KOPT-K1 (cell line): ENCODE measurements around the gene CLEC3A.

Source experiments
- H3K27ac ChIP-seq: fragments of 200-600 bp; sonication (generic); 2 replicates; pipeline ENCODE4 v1.5.1; 2016; ENCODE audit warnings: antibody characterized with exemption, mild to moderate bottlenecking, low read depth, low read length; ENCODE audit not compliant: poor library complexity, severe bottlenecking
- H3K36me3 ChIP-seq: fragments of 200-600 bp; sonication (generic); 2 replicates; pipeline ENCODE4 v1.5.1; 2017; ENCODE audit warnings: antibody characterized with exemption, mild to moderate bottlenecking, low read length, moderate library complexity; ENCODE audit not compliant: insufficient read depth
- H3K9me3 ChIP-seq: fragments of 200-600 bp; sonication (generic); 2 replicates; pipeline ENCODE4 v1.5.1; 2017; ENCODE audit warnings: antibody characterized with exemption, low read length, mild to moderate bottlenecking; ENCODE audit not compliant: insufficient read depth, poor library complexity, severe bottlenecking

CLEC3A gene

DNA sequence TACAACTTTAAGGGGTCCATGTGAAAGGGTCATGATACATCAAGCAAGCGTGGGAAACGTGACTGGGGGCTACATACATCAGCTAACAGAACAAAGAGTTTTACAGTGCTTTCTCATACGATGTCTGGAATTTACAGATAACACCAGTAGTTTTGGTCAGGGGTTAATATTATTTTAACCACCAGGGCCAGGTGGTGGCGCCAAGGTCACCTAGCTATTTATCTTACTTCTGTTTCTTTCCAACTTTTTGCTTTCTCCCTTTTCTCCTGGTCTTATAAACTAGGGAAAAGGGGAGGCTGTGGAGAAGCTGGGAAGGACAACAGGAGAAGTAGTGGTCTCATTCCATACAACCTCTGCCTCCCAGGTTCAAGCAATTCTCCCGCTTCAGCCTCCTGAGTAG, 37.9 kb downstream of the CLEC3A start:
- Histone ChIP-seq H3K27ac (no peak overlapping the region), H3K36me3 (no peaks in the 10 kb centered on the region), H3K9me3 (no peaks in the 10 kb centered on the region)

DNA sequence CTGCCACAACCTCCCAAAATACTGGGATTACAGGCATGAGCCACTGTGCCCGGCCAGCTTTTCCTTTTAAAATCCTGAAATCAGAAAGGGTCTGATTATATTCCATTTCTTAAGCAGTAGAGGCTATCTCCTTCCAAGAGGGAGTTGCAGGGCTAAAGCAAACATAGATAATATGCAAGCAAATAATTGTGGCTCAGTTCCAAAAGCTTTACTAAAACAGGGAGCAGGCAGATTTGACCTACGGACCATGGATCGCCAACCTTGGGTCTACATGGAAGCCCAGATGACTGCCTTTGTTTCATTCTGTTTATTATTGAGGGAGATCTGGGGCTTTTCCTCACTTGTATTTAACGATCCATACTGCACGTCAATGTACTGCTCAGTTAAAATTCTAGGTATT, 38.5 kb downstream of the CLEC3A start:
- Histone ChIP-seq H3K9me3 (no peaks in the 10 kb centered on the region), H3K36me3 (no peaks in the 10 kb centered on the region), H3K27ac (no peak overlapping the region)

DNA sequence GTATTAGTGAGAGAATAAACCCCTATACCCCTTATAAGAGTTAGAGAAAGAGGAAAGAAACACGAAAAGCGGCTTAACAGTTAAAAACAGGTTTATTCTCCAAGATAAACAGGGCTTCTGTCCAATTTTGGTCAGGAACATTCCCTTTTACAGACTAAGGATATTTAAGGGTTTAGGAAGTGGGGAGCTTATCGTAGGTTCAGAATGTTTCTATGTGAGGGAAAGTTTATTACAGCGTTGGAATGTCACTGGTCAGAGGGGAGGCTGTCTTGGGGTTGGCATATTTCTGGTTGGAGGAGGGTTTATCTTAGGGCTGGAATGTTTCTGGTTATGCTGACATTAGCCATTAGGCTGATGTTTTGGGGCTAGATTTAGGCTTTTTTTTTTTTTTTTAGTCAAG, 43.0 kb downstream of the CLEC3A start:
- Histone ChIP-seq H3K9me3 (no peaks in the 10 kb centered on the region), H3K27ac (no peak overlapping the region), H3K36me3 (no peaks in the 10 kb centered on the region)

DNA sequence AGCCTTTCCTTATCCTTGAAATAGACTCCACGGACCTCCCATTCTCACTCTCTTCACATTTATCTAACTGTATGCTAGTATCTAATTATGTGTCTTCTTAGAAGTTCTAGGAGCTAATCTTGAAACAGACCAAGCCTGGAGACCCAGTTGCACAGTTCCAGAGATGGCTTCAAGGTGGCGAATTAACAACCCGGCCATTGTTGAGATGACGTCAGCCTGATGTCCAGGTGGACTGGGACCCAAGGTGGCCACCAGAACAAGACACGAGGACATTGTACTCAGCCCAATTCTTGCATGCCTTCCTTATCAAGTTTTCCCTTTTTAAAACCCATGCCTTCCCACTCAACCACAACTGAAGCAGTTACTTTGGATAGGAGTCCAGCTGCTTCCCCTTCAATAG, 47.6 kb downstream of the CLEC3A start:
- H3K9me3 ChIP-seq: no peaks in the 10 kb centered on the region
- H3K36me3 ChIP-seq: no peaks in the 10 kb centered on the region
- no peak overlapping the region for H3K27ac ChIP-seq

- Histone ChIP-seq H3K27ac (no peak overlapping the region), H3K36me3 (no peaks in the 10 kb centered on the region), H3K9me3 (no peaks in the 10 kb centered on the region)
These were observed 49.9 kb downstream of the CLEC3A start for GRCh38 chr16:78072275-78072674.

- Histone ChIP-seq H3K27ac (no peak overlapping the region), H3K36me3 (no peaks in the 10 kb centered on the region), H3K9me3 (no peaks in the 10 kb centered on the region)
These were observed 53.5 kb downstream of the CLEC3A start for GRCh38 chr16:78075800-78076199.

DNA sequence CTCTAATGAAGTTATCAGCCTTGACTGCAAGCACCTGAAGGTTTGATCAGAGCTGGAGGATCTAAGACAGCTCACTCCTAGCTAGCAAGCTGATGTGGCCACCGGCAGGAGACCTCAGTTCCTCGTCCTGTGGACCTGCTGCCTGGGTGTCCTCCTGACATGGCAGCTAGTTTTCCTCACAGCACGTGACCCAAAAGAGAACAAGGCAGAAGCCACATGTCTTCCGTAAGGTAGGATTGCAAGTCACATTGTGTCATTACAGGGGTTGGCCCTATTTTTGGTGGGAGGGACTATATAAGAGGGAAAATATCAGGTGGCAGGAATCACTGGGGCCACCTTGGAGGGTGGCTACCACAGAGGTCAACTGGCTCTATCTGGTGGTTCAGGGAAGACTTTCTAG, 59.0 kb downstream of the CLEC3A start:
- Histone ChIP-seq H3K27ac (no peak overlapping the region), H3K36me3 (no peaks in the 10 kb centered on the region), H3K9me3 (no peaks in the 10 kb centered on the region)
